ENCODE measurements around the gene ZNF655.
"Not testable (repeated sequence)": the region's sequence is repeated elsewhere in the genome, so short reads cannot be mapped to it uniquely, and the experiment has no call there.

ZNF655 gene, protein sequence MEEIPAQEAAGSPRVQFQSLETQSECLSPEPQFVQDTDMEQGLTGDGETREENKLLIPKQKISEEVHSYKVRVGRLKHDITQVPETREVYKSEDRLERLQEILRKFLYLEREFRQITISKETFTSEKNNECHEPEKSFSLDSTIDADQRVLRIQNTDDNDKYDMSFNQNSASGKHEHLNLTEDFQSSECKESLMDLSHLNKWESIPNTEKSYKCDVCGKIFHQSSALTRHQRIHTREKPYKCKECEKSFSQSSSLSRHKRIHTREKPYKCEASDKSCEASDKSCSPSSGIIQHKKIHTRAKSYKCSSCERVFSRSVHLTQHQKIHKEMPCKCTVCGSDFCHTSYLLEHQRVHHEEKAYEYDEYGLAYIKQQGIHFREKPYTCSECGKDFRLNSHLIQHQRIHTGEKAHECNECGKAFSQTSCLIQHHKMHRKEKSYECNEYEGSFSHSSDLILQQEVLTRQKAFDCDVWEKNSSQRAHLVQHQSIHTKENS

GRCh38 chr7:99558306-99559174, at the start of gene ZNF655:
ZNF655 (plus strand) TSS chr7:99558642; CDS start chr7:99560560, 1,918 bp downstream.
- peak; percentile 72 for DNase-seq

GRCh38 chr7:99514050-99514449, 44.4 kb upstream of the ZNF655 start:
- no peak for DNase-seq

GRCh38 chr7:99521399-99521798, 37.0 kb upstream of the ZNF655 start:
- DNase-seq, result no peak

DNA sequence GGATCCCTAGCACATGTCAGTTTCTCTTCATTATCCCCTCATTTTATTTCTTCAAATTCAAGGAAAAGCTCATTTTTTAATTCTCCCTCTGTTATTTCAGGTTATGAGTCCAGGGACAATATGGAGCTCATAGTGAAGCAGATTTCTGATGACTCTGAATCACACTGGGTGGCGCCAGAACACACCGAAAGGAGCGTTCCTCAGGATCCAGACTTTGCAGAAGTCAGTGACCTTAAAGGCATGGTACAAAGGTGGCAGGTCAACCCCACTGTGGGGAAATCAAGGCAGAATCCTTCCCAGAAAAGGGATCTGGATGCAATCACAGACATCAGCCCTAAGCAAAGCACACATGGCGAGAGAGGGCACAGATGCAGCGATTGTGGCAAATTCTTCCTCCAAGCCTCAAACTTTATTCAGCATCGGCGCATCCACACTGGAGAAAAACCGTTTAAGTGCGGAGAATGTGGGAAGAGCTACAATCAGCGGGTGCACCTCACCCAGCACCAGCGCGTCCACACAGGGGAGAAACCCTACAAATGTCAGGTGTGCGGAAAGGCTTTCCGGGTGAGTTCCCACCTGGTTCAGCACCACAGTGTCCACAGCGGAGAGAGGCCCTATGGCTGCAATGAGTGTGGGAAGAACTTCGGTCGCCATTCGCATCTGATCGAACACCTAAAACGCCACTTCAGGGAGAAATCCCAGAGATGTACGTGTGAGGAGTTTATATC, 32.6 kb upstream of the ZNF655 start:
- no peak for DNase-seq

GRCh38 chr7:99531354-99531765, 27.1 kb upstream of the ZNF655 start:
- DNase-seq, result no peak

DNA sequence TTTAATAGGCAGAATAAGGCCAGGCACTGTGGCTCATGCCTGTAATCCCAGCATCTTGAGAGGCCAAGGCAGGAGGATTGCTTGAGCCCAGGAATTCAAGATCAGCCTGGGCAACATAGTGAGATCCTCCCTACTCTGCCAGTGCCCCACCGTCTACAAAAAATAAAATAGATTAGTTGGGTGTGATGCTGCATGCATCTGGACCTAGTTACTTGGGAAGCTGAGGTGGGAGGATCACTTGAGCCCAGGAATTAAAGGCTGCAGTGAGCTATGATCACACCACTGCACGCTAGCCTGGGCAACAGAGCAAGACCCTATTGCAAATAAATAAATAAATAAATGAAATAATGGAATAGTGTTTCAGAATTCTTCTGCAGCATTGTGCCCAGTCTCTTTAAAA, 22.8 kb upstream of the ZNF655 start:
- DNase-seq, result no peak

DNA sequence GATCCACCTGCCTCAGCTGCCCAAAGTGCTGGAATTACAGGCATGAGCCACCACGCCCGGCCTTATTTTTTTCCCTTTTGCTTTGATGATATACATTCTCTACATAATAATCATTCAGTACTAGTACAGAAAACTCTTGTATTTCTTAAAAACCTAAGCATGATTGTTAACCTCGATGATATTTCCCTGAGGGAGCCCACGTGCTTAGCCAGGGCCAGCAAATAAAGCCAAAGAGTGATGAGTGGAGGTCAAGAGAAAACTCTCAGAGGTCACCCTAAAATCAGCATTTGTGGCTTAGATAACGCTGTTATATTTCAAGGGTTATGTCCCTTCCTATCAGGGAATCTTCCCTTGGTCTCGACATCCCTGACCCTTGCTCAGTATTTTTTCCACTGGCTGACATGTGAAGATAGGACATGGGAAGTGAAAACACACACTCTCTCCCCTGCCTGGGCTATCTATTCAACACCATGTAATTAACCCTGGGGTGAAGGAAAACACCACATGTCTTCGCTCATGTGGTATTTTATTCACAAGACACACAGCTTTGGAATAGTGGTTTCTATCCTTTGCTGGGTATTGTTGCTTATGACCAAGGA, 19.1 kb upstream of the ZNF655 start:
- DNase-seq, result no peak

DNA sequence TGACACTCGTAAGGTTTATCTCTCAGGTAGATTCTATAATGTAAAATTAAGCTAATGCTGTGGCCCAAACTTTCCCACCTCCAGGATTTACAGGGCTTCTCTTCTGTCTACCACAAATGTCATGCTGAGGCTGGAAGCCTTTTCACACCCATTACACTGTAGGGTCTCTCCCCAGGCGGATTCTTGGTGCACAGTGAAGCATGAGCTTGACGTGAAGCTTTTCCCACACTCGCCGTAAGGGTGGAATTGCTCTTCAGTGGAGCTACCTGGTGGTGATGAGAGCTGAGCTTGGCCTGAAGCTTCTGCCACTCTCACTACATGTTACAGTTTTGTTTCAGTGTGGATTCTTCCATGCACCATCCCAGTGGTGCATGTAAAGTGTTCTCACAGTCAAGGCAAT, 17.9 kb upstream of the ZNF655 start:
- DNase-seq, result no peak

DNA sequence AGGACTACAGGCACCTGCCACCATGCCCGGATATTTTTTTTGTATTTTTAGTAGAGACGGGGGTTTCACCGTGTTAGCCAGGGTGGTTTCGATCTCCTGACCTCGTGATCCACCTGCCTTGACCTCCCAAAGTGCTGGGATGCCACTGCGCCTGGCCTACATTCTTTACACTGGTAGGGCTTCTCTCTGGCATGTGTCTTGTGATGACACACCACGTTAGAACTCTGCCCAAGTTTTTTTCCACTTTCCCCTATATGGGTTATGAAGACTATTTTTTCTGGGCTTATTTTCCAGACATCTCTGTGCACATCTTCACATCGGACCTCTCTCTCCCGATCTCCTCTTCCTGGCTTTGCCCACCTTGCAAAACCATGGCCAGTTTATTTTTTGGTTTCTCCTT, 17.2 kb upstream of the ZNF655 start:
- no peak for DNase-seq

DNA sequence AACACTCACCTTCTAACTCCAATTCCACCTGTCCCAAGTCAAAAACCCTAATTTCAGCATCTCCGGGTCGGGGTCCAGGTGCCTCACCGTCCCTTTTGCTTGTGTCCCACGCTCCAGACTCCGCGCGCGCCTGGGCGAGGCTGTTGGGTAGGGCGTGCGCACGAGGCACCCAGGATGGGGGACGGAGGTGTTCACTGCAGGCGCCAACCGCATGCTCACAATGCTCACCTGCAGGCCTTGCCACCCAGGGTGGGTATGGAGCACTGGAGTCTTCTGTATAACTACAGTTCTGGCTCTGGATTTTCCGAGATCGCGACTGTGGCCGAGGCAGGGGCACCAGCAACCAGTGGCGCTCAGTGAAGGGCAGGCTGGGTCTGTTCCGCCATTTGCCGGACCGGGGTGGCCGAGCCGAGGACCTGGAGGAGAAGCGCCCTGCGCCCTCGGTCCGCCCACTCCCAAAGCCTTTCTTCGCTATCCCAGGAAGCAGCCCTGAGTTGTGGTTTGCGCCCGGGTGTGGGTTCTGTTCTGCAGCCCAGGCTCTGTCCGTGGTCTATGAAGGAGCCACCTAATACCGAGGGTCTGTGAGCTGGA, 15.3 kb upstream of the ZNF655 start:
- DNase-seq, result no peak

DNA sequence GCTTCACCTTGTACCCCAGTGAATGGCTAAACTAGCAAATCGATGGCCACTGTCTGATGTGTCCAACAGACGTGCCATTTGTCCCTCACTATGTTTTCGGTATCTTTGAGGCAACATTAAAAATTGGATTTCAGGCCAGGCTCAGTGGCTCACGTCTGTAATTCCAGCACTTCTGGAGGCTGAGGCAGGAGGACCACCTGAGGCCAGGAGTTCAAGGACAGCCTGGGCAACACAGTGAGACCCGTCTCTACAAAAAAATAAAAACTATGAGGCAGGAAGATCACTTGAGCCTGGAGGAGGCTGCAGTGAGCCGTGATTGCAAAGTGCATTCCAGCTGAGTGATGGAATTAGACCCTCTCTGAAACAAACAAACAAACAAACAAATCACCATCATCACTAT, 14.5 kb upstream of the ZNF655 start:
- DNase-seq, result no peak

- DNase-seq, result not testable (repeated sequence)
Measured at GRCh38 chr7:99545308-99545707, 13.1 kb upstream of the ZNF655 start.

- not testable (repeated sequence) for DNase-seq
Measured at GRCh38 chr7:99549545-99549944, 8.9 kb upstream of the ZNF655 start.

DNA sequence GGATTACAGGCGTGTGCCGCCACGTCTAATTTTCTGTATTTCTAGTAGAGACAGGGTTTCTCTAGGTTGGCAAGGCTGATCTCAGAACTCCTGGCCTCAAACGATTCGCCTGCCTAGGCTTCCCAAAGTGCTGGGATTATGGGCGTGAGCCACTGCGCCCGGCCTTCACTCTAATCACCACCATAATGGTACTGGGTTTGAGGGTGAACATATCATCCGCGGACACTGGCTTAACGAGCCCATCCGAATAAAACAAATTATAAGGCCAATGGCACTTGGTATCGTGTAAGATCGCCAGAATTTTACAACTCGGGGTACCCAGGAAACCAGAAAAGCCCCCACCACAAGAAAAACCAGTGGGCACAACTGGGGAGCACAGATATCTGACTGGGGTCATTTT, 7.1 kb upstream of the ZNF655 start:
- DNase-seq, result no peak

DNA sequence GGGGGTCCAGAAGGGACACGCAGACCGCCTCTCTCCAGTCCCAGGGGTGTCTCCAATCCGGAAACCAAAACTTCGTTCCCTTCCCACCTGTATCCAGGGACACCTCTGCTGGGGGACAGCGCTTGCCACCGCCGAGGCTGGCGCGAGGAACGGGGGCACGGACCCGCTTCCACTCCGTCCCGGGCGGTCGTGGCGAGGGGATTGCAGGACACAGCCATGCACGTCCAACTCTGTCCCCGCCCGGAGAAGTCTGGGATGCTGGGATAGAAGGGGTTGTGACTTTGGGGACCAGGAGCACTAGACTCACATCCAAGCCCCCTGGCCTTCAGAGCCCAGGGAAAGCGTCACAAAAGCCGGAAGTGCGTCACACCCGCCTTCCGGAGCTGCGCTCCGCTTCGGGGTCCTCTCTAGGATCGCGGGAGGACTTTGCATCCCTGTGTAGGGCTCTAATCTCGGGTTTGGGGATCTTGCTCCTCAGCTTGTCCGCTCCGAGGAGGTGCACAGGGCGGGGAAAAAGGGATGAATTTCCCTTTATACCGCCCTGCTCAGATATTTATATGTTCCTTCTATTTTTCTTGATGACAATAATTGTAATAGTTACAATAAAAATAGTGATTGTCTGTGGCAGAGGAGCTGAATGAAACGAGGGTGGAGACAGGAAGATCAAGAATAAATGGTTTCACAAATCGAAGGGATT, 6.5 kb upstream of the ZNF655 start, which contains the start of gene FAM200A:
FAM200A (minus strand) TSS at position 348 of the 697 bp plus-strand sequence. CDS start 3,707 bp downstream, outside the sequence.
- DNase-seq, result peak; percentile 63

DNA sequence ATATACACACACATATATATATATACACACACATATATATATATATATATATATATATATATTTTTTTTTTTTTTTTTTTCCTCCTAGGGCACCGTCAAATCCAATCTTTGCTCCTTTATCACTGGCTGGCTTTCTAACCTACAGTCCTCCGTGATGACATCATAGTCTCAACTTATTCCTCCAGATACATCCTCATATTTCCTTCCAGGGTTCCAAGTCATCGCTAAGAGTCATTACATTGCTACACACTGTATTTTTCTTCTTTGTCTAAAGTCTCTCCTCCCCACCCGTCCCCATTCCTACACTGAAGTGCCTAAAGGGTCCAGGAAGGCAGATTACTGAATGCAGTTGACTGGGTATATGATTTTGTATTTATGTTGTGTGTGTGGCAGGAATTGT, 5.4 kb upstream of the ZNF655 start:
- no peak for DNase-seq

DNA sequence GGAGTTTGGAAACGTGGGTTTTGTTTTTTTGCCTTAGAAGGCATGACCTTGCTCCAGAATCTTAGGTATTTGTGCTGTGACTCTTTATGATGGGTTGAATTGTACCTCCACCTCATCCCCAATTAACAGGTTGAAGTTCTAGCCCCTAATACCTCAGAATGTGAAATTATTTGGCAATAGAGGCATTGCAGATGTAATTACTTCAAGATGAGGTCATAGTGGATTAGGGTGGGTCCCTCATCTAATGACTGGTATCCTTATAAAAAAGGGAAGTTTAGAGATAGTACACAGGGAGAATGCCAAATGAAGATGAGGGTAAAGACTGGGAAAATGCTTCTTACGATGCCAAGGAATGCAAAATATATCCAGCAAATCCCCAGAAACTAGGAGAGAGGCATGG, 3.5 kb upstream of the ZNF655 start:
- no peak for DNase-seq

DNA sequence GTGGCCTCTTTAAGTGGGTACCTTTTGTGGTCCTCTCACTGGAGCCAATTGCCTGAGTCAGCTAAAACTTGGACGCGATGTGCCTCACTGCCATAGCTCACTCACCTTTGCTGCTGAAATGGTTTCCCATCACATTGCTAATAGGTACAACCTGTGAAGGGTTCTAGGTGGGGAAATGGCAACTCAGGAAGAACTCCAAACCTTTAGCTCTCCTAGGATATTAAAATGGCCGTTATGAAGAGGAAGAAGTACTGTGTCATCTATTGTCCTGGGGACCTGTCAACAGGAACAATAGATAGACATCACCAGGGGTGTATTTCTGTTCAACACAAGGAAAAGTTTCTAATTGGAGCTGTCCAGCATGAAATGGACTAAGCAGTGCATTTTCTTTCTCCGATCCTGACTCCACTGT, 1.2 kb upstream of the ZNF655 start:
- no peak for DNase-seq

DNA sequence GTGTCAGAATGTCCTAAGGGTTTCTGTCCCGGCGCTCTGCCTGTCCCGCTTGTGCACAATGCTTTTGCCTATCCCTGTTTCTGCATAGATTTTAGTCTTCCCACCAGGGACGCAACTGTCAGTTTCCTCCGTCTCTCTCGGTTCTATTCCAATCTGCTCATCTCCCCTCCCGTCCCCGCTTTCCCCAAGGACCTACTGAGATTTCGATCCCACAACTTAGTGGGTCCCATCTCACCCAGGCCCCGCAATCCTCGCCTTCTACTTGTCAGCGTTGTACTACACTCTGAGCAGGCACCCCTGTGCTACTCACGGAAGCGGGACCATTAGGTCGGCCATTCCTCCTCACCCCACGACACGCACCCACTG, 519 bp upstream of the ZNF655 start:
- DNase-seq, result no peak

DNA sequence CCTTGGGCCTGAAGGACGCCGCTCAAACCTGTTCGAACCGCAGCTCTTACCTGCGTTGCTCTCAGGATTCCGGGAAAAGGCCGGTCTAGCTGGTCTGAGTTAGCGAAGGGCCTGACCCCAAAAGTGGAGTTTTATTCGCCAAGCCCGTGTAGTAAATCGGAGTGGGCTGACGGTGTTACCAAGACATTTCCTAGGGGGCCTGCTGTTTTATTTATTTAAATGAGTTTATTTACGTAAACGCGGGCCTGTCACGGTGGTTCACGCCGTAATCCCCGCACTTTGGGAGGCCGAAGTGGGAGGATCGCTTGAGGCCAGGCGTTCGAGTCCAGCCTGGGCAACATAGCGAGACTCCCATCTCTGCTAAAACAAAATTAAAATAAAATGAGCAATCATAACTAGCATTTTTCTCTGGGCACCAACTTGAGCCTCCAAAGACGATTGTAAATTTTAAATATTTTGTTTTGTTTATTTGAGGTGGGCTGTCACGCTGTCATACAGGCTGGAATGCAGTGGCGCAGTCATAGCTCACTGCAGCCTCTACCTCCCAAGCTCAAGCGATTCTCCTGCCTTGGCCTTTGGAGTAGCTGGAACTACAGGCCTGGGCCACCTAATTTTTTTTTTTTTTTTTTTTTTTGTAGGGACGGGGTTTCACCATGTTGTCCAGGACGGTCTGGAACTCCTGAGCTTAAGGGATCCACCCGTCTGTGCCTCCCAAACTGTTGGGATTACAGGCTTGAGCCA, 903 bp downstream of the ZNF655 start:
- no peak for DNase-seq

Data from amniotic stem cell (primary cell).